HL-60/S4 treated with phorbol 12-myristate 13-acetate at 8.2 ng/mL for 4 days and 3 days (cell line): Measurements from ENCODE around the gene TULP3.

Experiments
- in situ Hi-C: fragments of 300-500 bp; cut with MboI; formaldehyde crosslinking; loops from 2 replicates; pipeline ENCODE4 v1.15.0; 2022; ENCODE audit warnings: low sequenced_read_pairs

TULP3 gene

GRCh38 chr12:2877047-2877952 is 13.4 kb upstream of the TULP3 start, which contains the start of the genes FOXM1 and RHNO1:
Gene FOXM1 (minus strand): TSS chr12:2877174. CDS start chr12:2874478, 2,696 bp downstream.
Gene RHNO1 (plus strand): TSS chr12:2877223. CDS start chr12:2885367, 8,144 bp downstream.
- in situ Hi-C loops: no loop called here

- in situ Hi-C loops: no loop called here
These were observed 12.5 kb upstream of the TULP3 start for GRCh38 chr12:2877953-2878732.

- in situ Hi-C loops: no loop called here
These were observed 10.8 kb upstream of the TULP3 start for GRCh38 chr12:2879853-2880252.

- in situ Hi-C loops: no loop called here
These were observed 5.9 kb upstream of the TULP3 start for GRCh38 chr12:2884810-2885209.

- in situ Hi-C loops: no loop called here
These were observed 3.8 kb upstream of the TULP3 start for GRCh38 chr12:2886768-2887450.

GRCh38 chr12:2890001-2890387 is 697 bp upstream of the TULP3 start:
- in situ Hi-C loops: no loop called here

GRCh38 chr12:2891240-2892053 is 756 bp downstream of the TULP3 start:
- in situ Hi-C loops: no loop called here

GRCh38 chr12:2892246-2892645 is 1.6 kb downstream of the TULP3 start:
- in situ Hi-C loops: no loop called here

- in situ Hi-C loops: no loop called here
These were observed 2.3 kb downstream of the TULP3 start for GRCh38 chr12:2893007-2893406.

- in situ Hi-C loops: no loop called here
These were observed 4.4 kb downstream of the TULP3 start for GRCh38 chr12:2895051-2895451.

- in situ Hi-C loops: no loop called here
These were observed 4.8 kb downstream of the TULP3 start for GRCh38 chr12:2895511-2895910.

GRCh38 chr12:2897418-2897817 is 6.7 kb downstream of the TULP3 start:
- in situ Hi-C loops: no loop called here

GRCh38 chr12:2900642-2901041 is 10.0 kb downstream of the TULP3 start:
- in situ Hi-C loops: no loop called here

- in situ Hi-C loops: no loop called here
These were observed 11.7 kb downstream of the TULP3 start for GRCh38 chr12:2902272-2902880.

- in situ Hi-C loops: no loop called here
These were observed 13.6 kb downstream of the TULP3 start for GRCh38 chr12:2904260-2904659.

GRCh38 chr12:2912216-2912575 is 21.5 kb downstream of the TULP3 start:
- in situ Hi-C loops: no loop called here

- in situ Hi-C loops: no loop called here
These were observed 28.6 kb downstream of the TULP3 start for GRCh38 chr12:2919249-2919648.

GRCh38 chr12:2922329-2922728 is 31.6 kb downstream of the TULP3 start:
- in situ Hi-C loops: no loop called here

- in situ Hi-C loops: no loop called here
These were observed 32.4 kb downstream of the TULP3 start for GRCh38 chr12:2923057-2923456.

GRCh38 chr12:2924019-2924418 is 33.3 kb downstream of the TULP3 start:
- in situ Hi-C loops: no loop called here
